ENCODE measurements around the gene ITGA8. TPM values are rescaled to one million over a fixed set of nuclear protein-coding genes. Genes with fewer than 3 reads are reported as not detected.

ITGA8 gene
- polyA plus RNA-seq, 1 donor (not counting 4 experiments of a cell fraction or from before 2014, with no cell fraction given): not detected

DNA sequence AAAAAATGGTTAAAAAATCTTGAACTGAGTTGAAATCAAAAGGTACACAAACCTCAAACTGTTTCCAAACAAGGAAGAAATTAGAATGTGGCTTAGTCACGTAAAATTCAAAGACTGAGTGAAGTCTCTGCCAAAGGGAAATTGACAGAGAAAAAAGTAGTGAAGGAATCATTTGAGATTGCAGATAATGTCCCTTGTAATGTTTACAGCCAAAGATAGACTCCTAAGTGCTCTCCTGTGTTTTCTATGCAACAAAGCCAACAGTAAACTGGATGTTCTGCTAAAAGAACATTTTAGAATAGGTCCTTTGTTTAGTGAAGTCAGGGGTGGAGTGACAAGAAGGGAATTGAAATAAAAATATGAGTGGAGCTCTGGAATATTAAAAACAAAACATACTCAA is 117.9 kb downstream of the ITGA8 start:
- H3K9ac ChIP-seq (ENCODE audit: control insufficient read depth, extremely low read depth, insufficient read depth, low read length): no peak overlapping the region
- H3K9me3 ChIP-seq (ENCODE audit: control insufficient read depth, low read depth, low read length): no peaks in the 10 kb centered on the region
- no peak overlapping the region for H3K4me3 ChIP-seq (ENCODE audit: control insufficient read depth in 2 of 3, extremely low read depth in 1 of 3, insufficient read depth in 2 of 3, low read depth in 1 of 3, low read length in 3 of 3)
- DNase-seq (ENCODE audit: low read depth, low spot score): no peak
- no peak overlapping the region for H3K4me2 ChIP-seq (ENCODE audit: control insufficient read depth, extremely low read depth, insufficient read depth, low read depth, low read length)
- no peaks in the 10 kb centered on the region for H3K27me3 ChIP-seq (ENCODE audit: control insufficient read depth, extremely low read depth, insufficient read depth, low read length)
- H3K36me3 ChIP-seq (ENCODE audit: control insufficient read depth in 2 of 2, extremely low read depth in 1 of 2, insufficient read depth in 2 of 2, low read length in 2 of 2): no peaks in the 10 kb centered on the region
- H3K27ac ChIP-seq (ENCODE audit: control insufficient read depth, insufficient read depth, low read length): no peak overlapping the region
- H3K4me1 ChIP-seq (ENCODE audit: control insufficient read depth, extremely low read depth, insufficient read depth, low read length): no peaks in the 10 kb centered on the region
- no peaks in the 10 kb centered on the region for H3K9me1 ChIP-seq (ENCODE audit: control insufficient read depth, extremely low read depth, insufficient read depth, low read length)
- no peaks in the 10 kb centered on the region for H4K20me1 ChIP-seq (ENCODE audit: control insufficient read depth, extremely low read depth, insufficient read depth, low read length)
- H2AFZ ChIP-seq (ENCODE audit: control insufficient read depth, low read length): no peak overlapping the region
- dilution Hi-C loops (cut with MboI; ENCODE audit: extremely low pct_ligation_motif_present, low sequenced_read_pairs): no loop called here
- no peak for FAIRE-seq
- H3K79me2 ChIP-seq (ENCODE audit: control insufficient read depth, insufficient read depth, low read length): no peaks in the 10 kb centered on the region
- TF ChIP-seq CTCF (optimal IDR thresholded peaks at IDR 0.05 in 1 of 3, IDR thresholded peaks at IDR 0.05 in 1 of 3, conservative IDR thresholded peaks at IDR 0.05 in 1 of 3; ENCODE audit: extremely low read depth in 1 of 3, insufficient read depth in 2 of 3, low read length in 3 of 3) (no peak), EZH2 (IDR thresholded peaks at IDR 0.05; ENCODE audit: low read length) (no peak)

DNA sequence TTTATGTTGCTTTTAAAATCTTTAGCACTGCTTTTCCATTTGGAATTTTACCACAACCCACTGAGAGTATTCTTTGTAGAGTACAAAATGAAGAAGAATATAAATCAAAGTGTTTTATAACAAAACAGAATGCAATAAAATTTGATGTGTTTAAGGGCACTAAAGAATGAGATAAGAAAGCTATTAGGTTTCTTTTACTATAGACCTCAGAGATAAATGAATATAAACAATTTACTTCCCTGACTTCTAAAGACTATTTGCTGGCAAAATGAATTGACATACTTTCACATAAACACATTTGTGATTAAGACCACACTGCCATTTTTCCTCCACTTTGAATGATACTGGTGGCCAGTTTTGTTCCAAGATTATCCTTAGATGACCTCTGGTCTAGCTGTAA is 124.5 kb downstream of the ITGA8 start:
- H3K4me2 ChIP-seq (ENCODE audit: control insufficient read depth, extremely low read depth, insufficient read depth, low read depth, low read length): no peak overlapping the region
- H3K36me3 ChIP-seq (ENCODE audit: control insufficient read depth in 2 of 2, extremely low read depth in 1 of 2, insufficient read depth in 2 of 2, low read length in 2 of 2): no peaks in the 10 kb centered on the region
- FAIRE-seq (no peak), DNase-seq (ENCODE audit: low read depth, low spot score) (no peak)
- no peak overlapping the region for H3K9ac ChIP-seq (ENCODE audit: control insufficient read depth, extremely low read depth, insufficient read depth, low read length)
- H3K9me1 ChIP-seq (ENCODE audit: control insufficient read depth, extremely low read depth, insufficient read depth, low read length): no peaks in the 10 kb centered on the region
- H2AFZ ChIP-seq (ENCODE audit: control insufficient read depth, low read length): no peak overlapping the region
- no peak overlapping the region for H3K4me3 ChIP-seq (ENCODE audit: control insufficient read depth in 2 of 3, extremely low read depth in 1 of 3, insufficient read depth in 2 of 3, low read depth in 1 of 3, low read length in 3 of 3)
- H3K27ac ChIP-seq (ENCODE audit: control insufficient read depth, insufficient read depth, low read length): no peak overlapping the region
- H3K27me3 ChIP-seq (ENCODE audit: control insufficient read depth, extremely low read depth, insufficient read depth, low read length): no peaks in the 10 kb centered on the region
- H3K4me1 ChIP-seq (ENCODE audit: control insufficient read depth, extremely low read depth, insufficient read depth, low read length): no peaks in the 10 kb centered on the region
- H4K20me1 ChIP-seq (ENCODE audit: control insufficient read depth, extremely low read depth, insufficient read depth, low read length): no peaks in the 10 kb centered on the region
- H3K79me2 ChIP-seq (ENCODE audit: control insufficient read depth, insufficient read depth, low read length): no peaks in the 10 kb centered on the region
- no peaks in the 10 kb centered on the region for H3K9me3 ChIP-seq (ENCODE audit: control insufficient read depth, low read depth, low read length)
- no peak for TF ChIP-seq CTCF (optimal IDR thresholded peaks at IDR 0.05 in 1 of 3, IDR thresholded peaks at IDR 0.05 in 1 of 3, conservative IDR thresholded peaks at IDR 0.05 in 1 of 3; ENCODE audit: extremely low read depth in 1 of 3, insufficient read depth in 2 of 3, low read length in 3 of 3)
- TF ChIP-seq EZH2 (IDR thresholded peaks at IDR 0.05; ENCODE audit: low read length): no peak
- dilution Hi-C loops (cut with MboI; ENCODE audit: extremely low pct_ligation_motif_present, low sequenced_read_pairs): no loop called here
